Measurements from ENCODE around the gene LRRFIP2.

- TF ChIP-seq POLR2A (IDR thresholded peaks at IDR 0.05), result no peak
- TF ChIP-seq CTCF (IDR thresholded peaks at IDR 0.05), result no peak
Measured at GRCh38 chr3:37132334-37132733, 42.0 kb downstream of the LRRFIP2 start.
